ENCODE results near the gene WDR75. TPM values are rescaled to one million over a fixed set of nuclear protein-coding genes. Genes with fewer than 3 reads are reported as not detected.

The WDR75 gene
- total and polyA plus RNA-seq, 10 donors = 27.1 to 66.5 (median 38.4) TPM

DNA sequence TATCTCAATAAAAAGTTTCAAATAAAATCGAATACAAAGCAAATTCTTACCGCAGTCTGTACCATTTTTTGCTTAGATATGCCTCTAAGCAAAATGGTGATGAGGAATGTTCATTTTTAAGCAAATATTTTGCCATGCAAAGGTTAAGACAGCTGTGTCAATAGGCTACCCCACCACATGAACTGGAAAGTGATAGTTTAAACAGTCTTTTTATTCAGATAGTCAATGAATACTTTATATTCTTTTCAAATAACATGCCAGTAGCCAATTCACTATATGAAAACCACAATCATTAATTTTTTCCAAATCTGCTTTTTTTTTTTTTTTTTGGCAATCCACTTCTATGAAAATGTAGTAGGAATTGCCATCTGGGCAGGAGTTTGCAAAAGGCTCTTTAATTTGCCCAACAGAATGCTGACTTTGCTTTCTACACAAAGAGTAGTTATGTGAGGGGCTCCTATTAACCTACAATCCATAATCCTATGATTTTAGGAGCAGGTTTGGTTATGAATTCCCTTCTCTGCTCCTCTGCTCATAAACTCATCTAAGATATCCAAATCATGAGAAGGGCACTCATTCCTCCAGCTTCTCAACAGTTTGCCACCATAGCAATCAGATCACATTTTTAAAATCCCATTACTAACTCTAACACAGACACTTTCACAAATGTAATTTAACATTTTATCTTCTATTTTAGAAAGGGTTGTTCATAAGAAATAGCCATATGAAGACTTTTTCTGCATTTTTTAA lies 70.1 kb downstream of the WDR75 start:
- Histone ChIP-seq H3K36me3 (no peaks in the 10 kb centered on the region), H3K27me3 (replicated peaks in 1 of 7) (no peaks in the 10 kb centered on the region), H3K4me1 (peaks cover 0 to 16% (median 0%) of the 10 kb centered on the region in 6 donors), H3K4me3 (no peak overlapping the region), H3K27ac (peak overlapping the region in 3 of 8 donors; percentile 3 to 30 (median 27)), H3K9me3 (peaks cover 0 to 8% (median 2%) of the 10 kb centered on the region in 8 donors)
- intact Hi-C loops (cut with DNase I; ENCODE audit: low total_unique reads) = no loop called here
- WGBS, 5 donors = 84 to 92% (median 89%) methylated on average over 2 of the region's 2 CpGs
- TF ChIP-seq, protein P1, sequence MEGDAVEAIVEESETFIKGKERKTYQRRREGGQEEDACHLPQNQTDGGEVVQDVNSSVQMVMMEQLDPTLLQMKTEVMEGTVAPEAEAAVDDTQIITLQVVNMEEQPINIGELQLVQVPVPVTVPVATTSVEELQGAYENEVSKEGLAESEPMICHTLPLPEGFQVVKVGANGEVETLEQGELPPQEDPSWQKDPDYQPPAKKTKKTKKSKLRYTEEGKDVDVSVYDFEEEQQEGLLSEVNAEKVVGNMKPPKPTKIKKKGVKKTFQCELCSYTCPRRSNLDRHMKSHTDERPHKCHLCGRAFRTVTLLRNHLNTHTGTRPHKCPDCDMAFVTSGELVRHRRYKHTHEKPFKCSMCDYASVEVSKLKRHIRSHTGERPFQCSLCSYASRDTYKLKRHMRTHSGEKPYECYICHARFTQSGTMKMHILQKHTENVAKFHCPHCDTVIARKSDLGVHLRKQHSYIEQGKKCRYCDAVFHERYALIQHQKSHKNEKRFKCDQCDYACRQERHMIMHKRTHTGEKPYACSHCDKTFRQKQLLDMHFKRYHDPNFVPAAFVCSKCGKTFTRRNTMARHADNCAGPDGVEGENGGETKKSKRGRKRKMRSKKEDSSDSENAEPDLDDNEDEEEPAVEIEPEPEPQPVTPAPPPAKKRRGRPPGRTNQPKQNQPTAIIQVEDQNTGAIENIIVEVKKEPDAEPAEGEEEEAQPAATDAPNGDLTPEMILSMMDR (IDR thresholded peaks at IDR 0.05 in 8 of 11, conservative IDR thresholded peaks at IDR 0.05 in 3 of 11) = no peak
- TF ChIP-seq POLR2AphosphoS5 (IDR thresholded peaks at IDR 0.05) (no peak), POLR2A (IDR thresholded peaks at IDR 0.05) (no peak)
- no peak for DNase-seq

DNA sequence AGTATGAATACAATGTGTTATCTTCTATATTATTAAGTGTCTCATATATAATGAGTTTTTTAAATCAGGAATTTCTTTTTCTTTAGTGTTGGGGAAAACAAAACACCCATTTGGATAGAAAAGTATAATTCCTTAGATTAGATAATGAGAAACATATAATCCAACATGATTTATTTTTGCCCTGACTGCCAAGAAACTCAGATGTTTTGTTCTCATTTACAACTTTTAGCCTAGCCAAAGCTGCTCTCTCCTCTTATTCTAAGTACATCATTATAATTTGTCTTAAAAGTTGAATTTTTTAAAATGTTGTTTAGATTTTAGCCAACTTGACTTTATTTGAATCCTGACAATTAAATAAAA lies 70.7 kb downstream of the WDR75 start:
- Histone ChIP-seq H3K9me3 (peaks cover 0 to 8% (median 2%) of the 10 kb centered on the region in 8 donors), H3K4me3 (no peak overlapping the region), H3K4me1 (peaks cover 0 to 19% (median 0%) of the 10 kb centered on the region in 6 donors), H3K36me3 (no peaks in the 10 kb centered on the region), H3K27me3 (replicated peaks in 1 of 7) (no peaks in the 10 kb centered on the region), H3K27ac (peak overlapping the region in 2 of 8 donors; percentile 3 to 30)
- intact Hi-C loops (cut with DNase I; ENCODE audit: low total_unique reads) = no loop called here
- TF ChIP-seq POLR2AphosphoS5 (IDR thresholded peaks at IDR 0.05) (no peak), POLR2A (IDR thresholded peaks at IDR 0.05) (no peak)
- TF ChIP-seq, protein P1 (IDR thresholded peaks at IDR 0.05 in 8 of 11, conservative IDR thresholded peaks at IDR 0.05 in 3 of 11) = no peak
- DNase-seq = no peak

DNA sequence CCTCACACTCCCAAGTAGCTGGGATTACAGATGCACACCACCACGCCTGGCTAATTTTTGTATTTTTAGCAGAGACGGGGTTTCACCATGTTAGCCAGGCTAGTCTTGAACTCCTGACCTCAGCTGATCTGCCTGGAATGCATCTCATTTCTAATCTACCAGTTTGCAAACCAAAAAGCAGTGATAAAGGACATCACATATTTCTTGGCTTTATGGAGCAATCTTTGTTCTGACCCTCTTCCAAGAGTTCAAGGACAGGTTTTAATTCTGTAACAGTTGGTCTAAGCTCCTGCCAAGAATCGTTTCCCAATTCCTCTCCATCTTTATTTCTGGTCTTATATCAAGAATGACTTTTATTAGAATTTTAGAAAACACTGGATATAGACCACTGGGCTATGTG lies 71.6 kb downstream of the WDR75 start:
- Histone ChIP-seq H3K4me3 (no peak overlapping the region), H3K27ac (peak overlapping the region in 5 of 8 donors; percentile 30 to 66 (median 53)), H3K9me3 (peaks cover 0 to 8% (median 2%) of the 10 kb centered on the region in 8 donors), H3K4me1 (peaks cover 0 to 20% (median 0%) of the 10 kb centered on the region in 6 donors), H3K27me3 (replicated peaks in 1 of 7) (no peaks in the 10 kb centered on the region), H3K36me3 (no peaks in the 10 kb centered on the region)
- 58 to 71% (median 69%) methylated on average over 3 of the region's 3 CpGs for WGBS, 5 donors
- intact Hi-C loops (cut with DNase I; ENCODE audit: low total_unique reads) = no loop called here
- TF ChIP-seq, protein P1 (IDR thresholded peaks at IDR 0.05 in 8 of 11, conservative IDR thresholded peaks at IDR 0.05 in 3 of 11) = no peak
- TF ChIP-seq POLR2AphosphoS5 (IDR thresholded peaks at IDR 0.05) (no peak), POLR2A (IDR thresholded peaks at IDR 0.05) (no peak)
- DNase-seq = no peak

DNA sequence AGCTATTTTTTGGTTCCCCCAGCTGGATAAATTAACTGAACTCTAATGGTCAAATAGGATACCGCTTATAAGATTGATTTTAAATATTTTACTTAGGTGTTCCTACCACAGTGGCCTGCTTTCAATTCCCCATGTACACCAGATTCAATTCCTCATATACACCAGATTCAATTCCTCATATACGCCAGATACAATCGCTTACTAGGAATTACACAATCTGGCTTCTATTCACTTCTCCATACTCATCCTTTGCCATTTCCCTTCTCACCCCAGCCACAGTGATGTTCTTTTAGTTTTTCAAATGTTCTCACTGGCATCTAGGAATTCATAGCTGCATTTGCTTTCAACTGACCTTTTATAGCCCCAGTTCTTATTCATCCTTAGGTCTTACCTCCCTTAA lies 72.8 kb downstream of the WDR75 start:
- H3K27ac ChIP-seq = peak overlapping the region in 5 of 8 donors; percentile 31 to 66 (median 53)

More for the DNA sequence above, 72.8 kb downstream of the WDR75 start:
- Histone ChIP-seq H3K27me3 (replicated peaks in 1 of 7) (no peaks in the 10 kb centered on the region), H3K4me3 (no peak overlapping the region), H3K36me3 (no peaks in the 10 kb centered on the region), H3K9me3 (peaks cover 0 to 8% (median 2%) of the 10 kb centered on the region in 8 donors), H3K4me1 (peaks cover 0 to 20% (median 0%) of the 10 kb centered on the region in 6 donors)
- intact Hi-C loops (cut with DNase I; ENCODE audit: low total_unique reads) = no loop called here
- TF ChIP-seq, protein P1 (IDR thresholded peaks at IDR 0.05 in 8 of 11, conservative IDR thresholded peaks at IDR 0.05 in 3 of 11) = no peak
- TF ChIP-seq POLR2A (IDR thresholded peaks at IDR 0.05) = no peak
- TF ChIP-seq POLR2AphosphoS5 (IDR thresholded peaks at IDR 0.05) = no peak
- 57 to 78% (median 66%) methylated on average over 3 of the region's 3 CpGs for WGBS, 5 donors
- DNase-seq = no peak

All from spleen (tissue), 11 donors.